Loucy (cell line): Measurements from ENCODE around the gene AFF1.
A peak's percentile ranks its signal among the peaks of the same experiment; 100 is the strongest.

Source experiments
- H2AFZ ChIP-seq: fragments of 200-600 bp; sonication (generic); 2 replicates; pipeline ENCODE4 v1.6.0; 2016; ENCODE audit warnings: antibody characterized with exemption, mild to moderate bottlenecking, low read length, moderate library complexity
- H3F3A ChIP-seq: fragments of 200-600 bp; 2 replicates; pipeline ENCODE4 v1.6.0; 2016; ENCODE audit warnings: antibody characterized with exemption, low read depth, mild to moderate bottlenecking
- H3K27me3 ChIP-seq: fragments of 200-600 bp; sonication (generic); 2 replicates; pipeline ENCODE4 v1.6.1; 2014; ENCODE audit warnings: low read length, mild to moderate bottlenecking; ENCODE audit not compliant: insufficient read depth, poor library complexity, severe bottlenecking
- H3K36me3 ChIP-seq: fragments of 200-600 bp; sonication (generic); 2 replicates; pipeline ENCODE4 v1.6.1; 2016; ENCODE audit warnings: low read length; ENCODE audit not compliant: insufficient read depth
- H3K4me1 ChIP-seq: fragments of 200-600 bp; sonication (generic); 2 replicates; pipeline ENCODE4 v1.5.1; 2014; ENCODE audit warnings: low read length, mild to moderate bottlenecking; ENCODE audit not compliant: insufficient read depth, poor library complexity, severe bottlenecking
- H3K4me2 ChIP-seq: fragments of 200-600 bp; sonication (generic); 2 replicates; pipeline ENCODE4 v1.6.0; 2014; ENCODE audit warnings: antibody characterized with exemption, low read length, low read depth, mild to moderate bottlenecking; ENCODE audit not compliant: poor library complexity, severe bottlenecking
- H3K4me3 ChIP-seq: fragments of 200-600 bp; sonication (generic); 2 replicates; pipeline ENCODE4 v1.5.1; 2014; ENCODE audit warnings: low read length, mild to moderate bottlenecking, mixed read lengths; ENCODE audit not compliant: poor library complexity, severe bottlenecking
- H3K79me2 ChIP-seq: fragments of 200-600 bp; sonication (generic); 2 replicates; pipeline ENCODE4 v1.6.1; 2014; ENCODE audit warnings: low read length; ENCODE audit not compliant: insufficient read depth
- H3K9ac ChIP-seq: fragments of 200-600 bp; sonication (generic); 2 replicates; pipeline ENCODE4 v1.6.0; 2014; ENCODE audit warnings: mild to moderate bottlenecking, low read depth, low read length, moderate library complexity; ENCODE audit not compliant: poor library complexity, severe bottlenecking
- H3K9me2 ChIP-seq: fragments of 200-600 bp; sonication (generic); replicated peaks from 2 replicates; pipeline ENCODE4 v1.6.1; 2016; ENCODE audit warnings: low read depth, low read length, mixed read lengths
- H3K9me3 ChIP-seq: fragments of 200-600 bp; sonication (generic); 2 replicates; pipeline ENCODE4 v1.6.1; 2014; ENCODE audit warnings: mild to moderate bottlenecking, antibody characterized with exemption, low read length, low read depth; ENCODE audit not compliant: insufficient read depth
- H4K20me1 ChIP-seq: fragments of 200-600 bp; sonication (generic); 2 replicates; pipeline ENCODE4 v1.6.0; 2014; ENCODE audit warnings: antibody characterized with exemption, low read length, mild to moderate bottlenecking; ENCODE audit not compliant: insufficient read depth, poor library complexity, severe bottlenecking
- EZH2phosphoT487 ChIP-seq: fragments of 200-600 bp; IDR thresholded peaks from 2 replicates; pipeline ENCODE4 v1.6.1; 2018; ENCODE audit warnings: antibody characterized with exemption, mild to moderate bottlenecking, moderate library complexity, borderline replicate concordance
- TF ChIP-seq, protein P1 (sequence below): fragments of 200-600 bp; sonication (generic); conservative IDR thresholded peaks from 2 replicates; pipeline ENCODE4 v1.5.1; 2014; ENCODE audit warnings: mild to moderate bottlenecking, antibody characterized with exemption, low read length

AFF1 gene

DNA sequence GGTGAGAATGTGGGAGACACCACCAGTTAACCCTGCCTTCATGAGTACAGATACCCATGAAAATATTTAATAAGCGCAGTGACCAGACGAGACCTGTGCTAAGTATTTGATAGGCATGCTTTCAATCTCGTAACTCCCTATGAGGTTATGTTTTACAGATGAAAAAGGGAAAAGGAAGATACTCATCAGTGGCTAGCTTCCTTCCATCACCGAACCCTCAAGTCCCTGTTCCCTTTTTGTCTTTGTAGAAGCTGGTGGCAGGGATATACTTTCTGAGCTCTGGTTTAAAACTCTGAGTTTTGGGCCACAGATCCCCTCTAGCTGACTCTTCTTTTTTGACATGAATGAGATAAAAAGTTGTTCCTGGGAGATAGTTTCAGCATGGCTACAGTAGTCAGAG lies 26.3 kb downstream of the AFF1 start:
- Histone ChIP-seq H3K4me1 (peaks cover 67% of the 10 kb centered on the region), H4K20me1 (no peaks in the 10 kb centered on the region), H3K79me2 (peaks cover 75% of the 10 kb centered on the region), H3K4me2 (peak overlapping the region; percentile 87), H3F3A (peaks cover 21% of the 10 kb centered on the region), H2AFZ (no peak overlapping the region), H3K36me3 (no peaks in the 10 kb centered on the region), H3K9me2 (no peaks in the 10 kb centered on the region), H3K4me3 (peak overlapping the region; percentile 73), H3K9me3 (no peaks in the 10 kb centered on the region), H3K9ac (peak overlapping the region; percentile 84), H3K27me3 (no peaks in the 10 kb centered on the region)
- TF ChIP-seq, protein P1, sequence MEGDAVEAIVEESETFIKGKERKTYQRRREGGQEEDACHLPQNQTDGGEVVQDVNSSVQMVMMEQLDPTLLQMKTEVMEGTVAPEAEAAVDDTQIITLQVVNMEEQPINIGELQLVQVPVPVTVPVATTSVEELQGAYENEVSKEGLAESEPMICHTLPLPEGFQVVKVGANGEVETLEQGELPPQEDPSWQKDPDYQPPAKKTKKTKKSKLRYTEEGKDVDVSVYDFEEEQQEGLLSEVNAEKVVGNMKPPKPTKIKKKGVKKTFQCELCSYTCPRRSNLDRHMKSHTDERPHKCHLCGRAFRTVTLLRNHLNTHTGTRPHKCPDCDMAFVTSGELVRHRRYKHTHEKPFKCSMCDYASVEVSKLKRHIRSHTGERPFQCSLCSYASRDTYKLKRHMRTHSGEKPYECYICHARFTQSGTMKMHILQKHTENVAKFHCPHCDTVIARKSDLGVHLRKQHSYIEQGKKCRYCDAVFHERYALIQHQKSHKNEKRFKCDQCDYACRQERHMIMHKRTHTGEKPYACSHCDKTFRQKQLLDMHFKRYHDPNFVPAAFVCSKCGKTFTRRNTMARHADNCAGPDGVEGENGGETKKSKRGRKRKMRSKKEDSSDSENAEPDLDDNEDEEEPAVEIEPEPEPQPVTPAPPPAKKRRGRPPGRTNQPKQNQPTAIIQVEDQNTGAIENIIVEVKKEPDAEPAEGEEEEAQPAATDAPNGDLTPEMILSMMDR: no peak
- no peak for TF ChIP-seq EZH2phosphoT487

DNA sequence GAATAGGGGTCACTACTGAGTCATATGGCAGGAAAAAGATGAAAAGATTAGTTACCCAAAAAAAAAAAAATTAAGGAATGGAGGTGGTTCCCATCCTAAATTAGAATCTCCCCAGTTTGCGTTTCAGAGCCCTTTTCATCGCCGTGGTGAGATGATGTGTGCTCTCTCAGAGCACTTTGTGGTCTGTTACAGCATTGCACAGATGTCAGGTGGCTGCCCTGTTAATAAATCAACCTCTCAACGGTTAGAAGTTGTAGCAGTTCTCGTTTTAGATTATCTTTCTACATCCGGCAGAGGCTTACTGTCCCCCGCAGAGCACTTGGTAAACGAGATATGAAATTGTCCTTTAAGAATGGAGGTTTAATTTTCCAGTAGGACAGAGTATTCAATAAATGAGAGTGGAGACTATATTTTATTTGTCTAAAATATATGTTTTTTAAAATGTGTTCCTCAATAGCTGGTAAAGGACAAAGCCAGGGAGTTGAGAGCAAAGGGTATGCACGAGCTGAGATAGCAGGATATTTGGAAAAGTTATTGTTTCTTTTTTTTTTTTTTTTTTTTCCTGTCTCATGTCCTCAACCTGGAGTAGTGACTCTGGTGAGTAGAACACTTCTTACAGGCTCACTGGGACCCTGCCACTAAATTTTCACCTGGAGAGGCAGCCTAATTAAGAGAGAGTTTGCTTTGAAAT lies 26.9 kb downstream of the AFF1 start:
- Histone ChIP-seq H3K9ac (peak overlapping the region; percentile 84), H3K9me2 (no peaks in the 10 kb centered on the region), H3K27me3 (no peaks in the 10 kb centered on the region), H2AFZ (no peak overlapping the region), H3K79me2 (peaks cover 75% of the 10 kb centered on the region), H3K4me1 (peaks cover 71% of the 10 kb centered on the region), H3K36me3 (no peaks in the 10 kb centered on the region), H3K9me3 (no peaks in the 10 kb centered on the region), H4K20me1 (no peaks in the 10 kb centered on the region), H3K4me3 (peak overlapping the region; percentile 73), H3K4me2 (peak overlapping the region; percentile 87), H3F3A (peaks cover 21% of the 10 kb centered on the region)
- TF ChIP-seq EZH2phosphoT487: no peak
- TF ChIP-seq, protein P1: no peak

DNA sequence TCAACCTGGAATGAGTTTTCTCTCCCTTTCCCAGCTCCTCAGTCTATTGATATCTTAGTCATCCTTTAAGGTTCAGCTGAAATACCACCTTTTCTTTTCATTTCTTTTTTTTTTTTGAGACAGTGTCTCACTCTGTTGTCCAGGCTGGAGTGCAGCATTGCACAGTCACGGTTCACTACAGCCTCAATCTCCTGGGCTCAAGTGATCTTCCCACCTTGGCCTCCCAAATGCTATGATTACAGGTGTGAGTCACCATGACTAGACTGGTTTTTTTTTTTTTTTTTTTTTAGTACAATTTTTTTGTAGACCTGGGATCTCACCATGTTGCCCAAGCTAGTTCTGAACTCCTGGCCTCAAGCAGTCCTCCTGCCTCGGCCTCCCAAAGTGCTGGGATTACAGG lies 28.9 kb downstream of the AFF1 start:
- H3K4me3 ChIP-seq: peak overlapping the region; percentile 21
- H4K20me1 ChIP-seq: no peaks in the 10 kb centered on the region
- H3K4me1 ChIP-seq: peaks cover 90% of the 10 kb centered on the region
- H3K9ac ChIP-seq: peak overlapping the region; percentile 84
- peak overlapping the region; percentile 87 for H3K4me2 ChIP-seq
- no peaks in the 10 kb centered on the region for H3K9me2 ChIP-seq
- H3K9me3 ChIP-seq: no peaks in the 10 kb centered on the region
- TF ChIP-seq, protein P1: no peak
- no peak for TF ChIP-seq EZH2phosphoT487
- H3K27me3 ChIP-seq: no peaks in the 10 kb centered on the region
- no peak overlapping the region for H2AFZ ChIP-seq
- H3K79me2 ChIP-seq: peaks cover 74% of the 10 kb centered on the region
- peaks cover 21% of the 10 kb centered on the region for H3F3A ChIP-seq
- no peaks in the 10 kb centered on the region for H3K36me3 ChIP-seq
